LNCaP clone FGC (cell line): ENCODE data around the gene AS3MT.

Source experiments
- DNase-seq: peaks from one replicate; pipeline ENCODE4 v3.0.0-alpha.2; 2011; ENCODE audit warnings: low read depth
- H3K4me3 ChIP-seq: 2 replicates; pipeline ENCODE4 v1.5.1; 2011; ENCODE audit warnings: mild to moderate bottlenecking, low read depth, low read length, control low read depth
- TF ChIP-seq, protein P1 (sequence below): IDR thresholded peaks from 2 replicates; pipeline ENCODE4 v1.5.1; 2012; ENCODE audit warnings: mild to moderate bottlenecking; ENCODE audit not compliant: control insufficient read depth, insufficient read depth; ENCODE audit errors: extremely low read depth

AS3MT gene

DNA sequence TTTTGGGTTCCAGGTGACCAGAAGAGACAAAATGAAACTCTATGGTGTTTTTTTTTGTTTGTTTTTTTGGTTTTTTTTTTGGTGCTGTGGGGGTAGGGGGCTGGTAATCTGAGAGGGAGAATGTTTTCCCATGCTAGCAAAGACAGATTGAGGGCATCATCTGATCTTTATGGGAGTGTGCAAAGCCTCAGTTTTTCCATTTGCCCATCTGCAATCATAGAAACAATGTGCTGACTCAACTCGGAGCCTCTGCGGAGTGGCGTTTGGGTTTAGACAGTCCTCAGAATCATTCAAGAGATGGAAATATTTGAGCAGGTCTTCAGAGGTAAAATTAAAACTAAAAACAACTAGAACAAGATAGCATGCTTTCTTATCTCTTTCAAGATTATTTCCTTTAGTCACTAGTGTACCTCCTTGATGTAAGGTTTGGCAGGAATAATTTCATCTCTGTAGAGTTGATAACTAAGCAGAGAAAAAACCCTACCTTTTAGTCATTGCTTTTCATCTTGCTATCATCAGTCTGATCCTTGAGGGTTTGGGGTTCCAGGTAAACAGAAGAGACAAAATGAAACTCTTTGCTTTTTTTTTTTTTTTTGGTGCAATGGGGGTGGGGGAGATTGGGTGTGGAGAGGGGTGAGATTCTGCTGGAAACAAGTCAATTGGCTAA is 66.8 kb downstream of the AS3MT start:
- no peak overlapping the region for H3K4me3 ChIP-seq
- no peak for DNase-seq
- TF ChIP-seq, protein P1, sequence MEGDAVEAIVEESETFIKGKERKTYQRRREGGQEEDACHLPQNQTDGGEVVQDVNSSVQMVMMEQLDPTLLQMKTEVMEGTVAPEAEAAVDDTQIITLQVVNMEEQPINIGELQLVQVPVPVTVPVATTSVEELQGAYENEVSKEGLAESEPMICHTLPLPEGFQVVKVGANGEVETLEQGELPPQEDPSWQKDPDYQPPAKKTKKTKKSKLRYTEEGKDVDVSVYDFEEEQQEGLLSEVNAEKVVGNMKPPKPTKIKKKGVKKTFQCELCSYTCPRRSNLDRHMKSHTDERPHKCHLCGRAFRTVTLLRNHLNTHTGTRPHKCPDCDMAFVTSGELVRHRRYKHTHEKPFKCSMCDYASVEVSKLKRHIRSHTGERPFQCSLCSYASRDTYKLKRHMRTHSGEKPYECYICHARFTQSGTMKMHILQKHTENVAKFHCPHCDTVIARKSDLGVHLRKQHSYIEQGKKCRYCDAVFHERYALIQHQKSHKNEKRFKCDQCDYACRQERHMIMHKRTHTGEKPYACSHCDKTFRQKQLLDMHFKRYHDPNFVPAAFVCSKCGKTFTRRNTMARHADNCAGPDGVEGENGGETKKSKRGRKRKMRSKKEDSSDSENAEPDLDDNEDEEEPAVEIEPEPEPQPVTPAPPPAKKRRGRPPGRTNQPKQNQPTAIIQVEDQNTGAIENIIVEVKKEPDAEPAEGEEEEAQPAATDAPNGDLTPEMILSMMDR, result no peak

DNA sequence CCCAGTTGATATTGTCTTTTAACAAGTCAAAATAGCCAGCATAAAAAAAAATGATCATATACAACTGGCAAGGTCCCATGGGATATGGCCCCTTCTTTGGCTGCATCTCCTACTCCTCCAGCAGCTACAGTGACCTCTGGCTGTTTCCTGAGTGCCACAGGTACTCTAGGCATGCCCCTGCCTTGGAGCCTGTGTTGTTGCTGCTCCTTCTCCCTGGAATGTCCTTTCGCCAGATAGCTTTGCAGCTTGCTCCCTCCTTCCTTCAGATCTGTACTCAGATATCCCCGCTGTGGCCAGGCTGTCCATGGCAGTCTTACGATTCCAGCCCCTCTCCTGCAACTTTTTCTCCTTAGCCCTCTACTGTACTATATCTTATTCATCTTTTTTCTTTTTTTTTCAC is 72.1 kb downstream of the AS3MT start:
- TF ChIP-seq, protein P1, result no peak

DNA sequence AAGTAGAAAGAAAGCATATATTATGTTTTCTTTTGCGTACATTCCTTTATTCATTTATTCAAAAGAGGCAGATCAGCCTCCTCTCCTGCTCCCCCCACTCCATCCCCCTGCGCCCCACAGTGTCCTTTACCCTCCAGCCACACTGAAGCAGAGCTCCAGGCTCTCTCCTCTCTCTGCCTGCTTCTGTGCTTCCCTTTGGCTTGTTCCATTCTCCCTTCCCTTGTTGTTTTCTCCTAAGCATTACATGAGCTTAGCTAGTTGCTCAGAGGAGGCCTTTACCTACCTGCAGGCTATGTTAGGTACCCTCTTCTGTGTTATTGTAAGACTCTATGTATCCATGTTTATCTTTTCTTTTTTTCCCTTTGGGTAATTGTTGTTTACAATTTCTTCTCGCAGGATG is 76.2 kb downstream of the AS3MT start:
- TF ChIP-seq, protein P1, result no peak
- no peak for DNase-seq
- no peak overlapping the region for H3K4me3 ChIP-seq

More for the DNA sequence above, 72.1 kb downstream of the AS3MT start:
- no peak overlapping the region for H3K4me3 ChIP-seq
- DNase-seq, result no peak

DNA sequence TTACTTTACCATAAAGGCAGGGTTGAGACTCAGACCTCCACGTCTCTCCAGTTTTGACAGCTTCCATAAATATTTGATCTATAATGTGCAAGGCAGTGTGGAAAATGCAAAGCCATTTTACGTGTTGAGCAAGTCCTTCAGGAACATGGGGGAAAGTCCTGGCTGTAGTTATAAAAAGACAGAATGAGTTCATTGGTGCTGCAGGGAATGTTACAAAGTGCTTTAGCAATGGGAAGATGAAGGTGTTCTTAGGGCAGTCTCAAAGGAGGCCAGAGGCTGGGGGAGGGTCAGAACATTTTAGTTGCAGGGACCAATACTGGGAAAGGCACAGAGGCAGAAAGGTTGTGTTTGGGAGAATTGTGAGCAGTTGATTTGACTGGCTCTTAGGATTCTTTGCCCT is 76.7 kb downstream of the AS3MT start:
- DNase-seq, result no peak
- no peak overlapping the region for H3K4me3 ChIP-seq
- TF ChIP-seq, protein P1, result no peak

DNA sequence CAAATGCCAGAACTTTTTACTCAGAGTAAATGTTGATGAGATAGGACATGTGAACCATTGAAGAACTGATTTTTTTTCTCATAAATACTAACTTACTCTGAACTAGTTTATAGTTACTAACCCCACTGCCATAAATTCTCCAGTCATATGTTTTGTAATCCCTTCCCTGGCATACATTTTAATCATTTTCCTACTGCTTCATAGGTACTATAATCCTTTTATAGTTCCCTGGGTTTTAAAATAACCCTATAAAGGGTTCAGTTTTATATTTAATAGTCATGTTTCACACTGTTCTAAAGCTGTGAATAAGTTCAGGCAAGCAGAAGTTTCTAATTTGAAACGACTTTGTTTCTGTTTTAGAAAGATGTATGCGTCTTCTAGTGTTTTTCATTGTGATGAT is 77.7 kb downstream of the AS3MT start:
- DNase-seq, result no peak
- TF ChIP-seq, protein P1, result no peak
- no peak overlapping the region for H3K4me3 ChIP-seq

DNA sequence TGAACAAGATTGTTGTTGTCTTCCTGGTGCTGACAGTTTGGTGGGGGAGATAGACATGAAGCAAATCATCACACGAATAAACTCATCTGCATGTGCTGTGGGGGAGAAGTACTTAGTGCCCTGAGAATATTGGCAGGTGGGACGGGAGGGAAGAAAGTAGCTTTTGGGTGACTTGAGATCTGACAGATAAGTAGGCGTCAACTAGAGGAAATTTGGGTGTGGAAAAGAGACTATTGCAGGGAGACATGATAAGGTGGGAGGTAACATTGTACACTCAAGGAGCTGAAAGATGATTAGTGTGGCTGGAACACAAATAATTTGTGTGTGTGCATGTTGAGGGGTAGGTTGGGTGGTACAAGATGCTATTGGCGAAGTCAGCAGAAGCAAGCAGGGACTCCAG is 78.9 kb downstream of the AS3MT start:
- no peak overlapping the region for H3K4me3 ChIP-seq
- TF ChIP-seq, protein P1, result no peak
- DNase-seq, result no peak

DNA sequence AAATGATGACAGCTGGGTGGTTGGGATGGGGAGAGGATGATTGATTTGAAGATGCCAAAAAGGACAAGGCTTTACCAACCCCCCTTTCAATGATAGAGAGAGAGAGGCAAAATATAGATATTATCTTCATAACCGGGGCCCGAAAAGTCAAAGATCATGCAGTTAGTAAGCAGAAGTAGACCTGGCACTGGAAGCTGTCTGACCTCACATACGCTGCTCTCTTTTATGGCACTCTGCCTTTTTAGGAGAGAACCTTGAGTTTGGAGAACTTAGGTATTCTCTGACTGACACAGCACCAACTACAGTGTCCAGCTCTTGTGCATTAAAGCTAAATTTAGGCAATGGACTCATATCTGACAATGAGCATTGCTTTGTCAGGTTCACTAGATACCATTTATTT is 79.5 kb downstream of the AS3MT start:
- TF ChIP-seq, protein P1, result no peak
- no peak for DNase-seq
- no peak overlapping the region for H3K4me3 ChIP-seq
